ENCODE data around the gene TMC5. TPM values are rescaled to one million over a fixed set of nuclear protein-coding genes. Genes with fewer than 3 reads are reported as not detected.

Gene TMC5
- total RNA-seq, 2 experiments from 2014 or later = not detected

DNA sequence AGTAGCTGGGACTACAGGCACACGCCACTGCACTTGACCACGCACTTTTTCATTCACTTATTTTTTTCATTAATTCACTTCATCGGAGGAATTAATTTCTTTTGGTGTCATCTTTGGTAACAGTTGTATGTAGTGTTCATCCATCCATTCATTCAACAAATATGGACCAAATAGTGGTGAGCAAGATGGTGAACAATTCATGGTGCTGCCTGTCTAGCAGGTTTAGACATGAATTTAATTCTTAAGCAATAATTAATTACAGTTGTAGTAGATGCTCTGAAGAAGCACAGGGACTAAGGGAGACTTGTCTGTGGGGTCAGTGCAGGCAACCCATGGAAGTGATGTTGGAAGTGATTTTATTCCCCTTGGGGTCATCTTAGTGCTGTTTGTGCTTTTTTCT, 81.8 kb downstream of the TMC5 start:
- H3K9me3 Mint-ChIP-seq (ENCODE audit: insufficient read depth) = no peaks in the 10 kb centered on the region
- no peaks in the 10 kb centered on the region for H3K27me3 Mint-ChIP-seq (ENCODE audit: low read depth)
- peaks cover 32% of the 10 kb centered on the region for H3K36me3 Mint-ChIP-seq (ENCODE audit: low read depth)
- no peak for ATAC-seq
- H3K4me3 Mint-ChIP-seq = no peak overlapping the region
- DNase-seq = no peak
- ChIA-PET POLR2A (no interaction called here), CTCF (interaction anchor here (1.1 kb wide), 1 partner anchor 110 kb away, joined by 3 read pairs; no protein-coding TSS in a partner anchor)
- no peak overlapping the region for H3K27ac Mint-ChIP-seq
- peaks cover 3% of the 10 kb centered on the region for H3K4me1 Mint-ChIP-seq (ENCODE audit: low read depth)

DNA sequence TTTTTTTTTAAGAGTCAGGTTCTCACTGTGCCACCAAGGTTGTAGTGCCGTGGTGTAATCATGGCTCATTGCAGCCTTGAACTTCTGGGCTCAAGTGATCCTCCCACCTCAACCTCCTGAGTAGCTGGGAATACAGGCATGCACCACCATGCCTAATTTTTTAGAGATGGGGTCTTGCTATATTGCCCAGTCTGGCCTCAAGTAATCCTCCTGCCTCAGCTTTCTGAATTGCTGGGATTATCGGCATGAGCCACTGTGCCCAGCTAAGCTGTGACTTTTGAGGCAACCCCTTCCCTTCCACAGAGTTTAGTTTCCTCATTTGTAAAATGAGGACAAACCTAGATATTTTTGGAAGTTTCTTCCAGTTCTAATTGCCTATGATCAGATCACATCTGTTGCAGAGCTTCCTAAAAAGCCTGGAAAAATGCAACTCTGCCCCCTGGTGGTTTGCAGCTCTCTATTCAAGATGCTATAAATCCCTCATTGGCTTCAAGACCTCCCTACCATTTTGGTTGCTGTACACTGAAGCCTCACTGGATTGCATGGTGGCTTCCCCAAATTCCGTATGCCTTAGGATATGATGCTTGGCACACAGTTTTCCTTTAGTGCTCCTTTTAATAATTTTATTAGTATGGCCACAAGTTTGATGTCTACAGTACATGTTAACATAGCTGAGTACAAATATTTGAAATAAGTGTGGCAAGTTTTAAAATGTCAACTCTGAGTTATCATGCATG, 84.9 kb downstream of the TMC5 start:
- POLR2A ChIA-PET = interaction anchor here (0.6 kb wide), 1 partner anchor 20 kb away, joined by 3 read pairs; no protein-coding TSS in a partner anchor

DNA sequence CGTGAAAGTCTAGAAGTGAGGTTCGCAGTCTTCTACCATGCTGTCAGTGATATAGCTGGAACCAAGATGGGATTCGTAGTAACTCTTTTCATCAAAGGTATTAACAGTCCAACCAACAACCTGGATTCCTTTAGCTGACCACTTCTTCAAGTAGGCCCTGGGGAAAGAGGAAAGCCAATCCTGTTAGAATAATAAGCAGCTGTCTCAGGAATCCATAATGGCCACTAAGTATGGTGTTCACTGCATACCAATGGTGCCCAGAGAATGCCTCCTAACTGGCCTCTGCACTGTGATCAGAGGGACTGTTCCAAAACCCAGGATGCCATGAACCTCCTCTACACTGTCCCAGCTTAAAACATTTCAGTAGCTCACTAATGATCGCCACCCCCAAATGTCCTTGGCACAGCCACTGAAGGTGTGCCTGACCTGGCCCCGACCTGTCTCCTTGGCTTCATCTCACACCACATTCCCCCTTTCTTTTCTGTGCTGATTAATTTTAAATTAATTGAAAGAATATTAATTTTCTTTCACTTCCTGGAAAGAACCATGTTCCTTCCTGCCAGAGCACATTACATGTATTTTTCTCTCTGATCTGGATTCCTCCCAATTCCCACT, 85.9 kb downstream of the TMC5 start:
- peak; percentile 15 for DNase-seq
- H3K36me3 Mint-ChIP-seq (ENCODE audit: low read depth) = peaks cover 45% of the 10 kb centered on the region
- H3K4me1 Mint-ChIP-seq (ENCODE audit: low read depth) = peaks cover 7% of the 10 kb centered on the region
- H3K4me3 Mint-ChIP-seq = no peak overlapping the region
- ATAC-seq = no peak
- H3K9me3 Mint-ChIP-seq (ENCODE audit: insufficient read depth) = no peaks in the 10 kb centered on the region
- no peaks in the 10 kb centered on the region for H3K27me3 Mint-ChIP-seq (ENCODE audit: low read depth)
- ChIA-PET CTCF (interaction anchor here (0.6 to 4.1 kb wide), 19 partner anchors 9 to 418 kb away, joined by 3 to 44 read pairs (median 7); partner anchors contain the start of genes CCP110, GDE1 and VPS35L), POLR2A (no interaction called here)
- H3K27ac Mint-ChIP-seq = no peak overlapping the region

More for the DNA sequence above, 84.9 kb downstream of the TMC5 start:
- no peak overlapping the region for H3K4me3 Mint-ChIP-seq
- CTCF ChIA-PET = interaction anchor here (0.6 to 4.1 kb wide), 28 partner anchors 8 to 1668 kb away, joined by 3 to 44 read pairs (median 3); partner anchors contain the start of genes CCP110, GDE1 and VPS35L
- ATAC-seq (peak; percentile 79), DNase-seq (peak; percentile 82)
- H3K27me3 Mint-ChIP-seq (ENCODE audit: low read depth) = no peaks in the 10 kb centered on the region
- H3K4me1 Mint-ChIP-seq (ENCODE audit: low read depth) = peaks cover 7% of the 10 kb centered on the region
- no peaks in the 10 kb centered on the region for H3K9me3 Mint-ChIP-seq (ENCODE audit: insufficient read depth)
- peaks cover 47% of the 10 kb centered on the region for H3K36me3 Mint-ChIP-seq (ENCODE audit: low read depth)
- no peak overlapping the region for H3K27ac Mint-ChIP-seq

DNA sequence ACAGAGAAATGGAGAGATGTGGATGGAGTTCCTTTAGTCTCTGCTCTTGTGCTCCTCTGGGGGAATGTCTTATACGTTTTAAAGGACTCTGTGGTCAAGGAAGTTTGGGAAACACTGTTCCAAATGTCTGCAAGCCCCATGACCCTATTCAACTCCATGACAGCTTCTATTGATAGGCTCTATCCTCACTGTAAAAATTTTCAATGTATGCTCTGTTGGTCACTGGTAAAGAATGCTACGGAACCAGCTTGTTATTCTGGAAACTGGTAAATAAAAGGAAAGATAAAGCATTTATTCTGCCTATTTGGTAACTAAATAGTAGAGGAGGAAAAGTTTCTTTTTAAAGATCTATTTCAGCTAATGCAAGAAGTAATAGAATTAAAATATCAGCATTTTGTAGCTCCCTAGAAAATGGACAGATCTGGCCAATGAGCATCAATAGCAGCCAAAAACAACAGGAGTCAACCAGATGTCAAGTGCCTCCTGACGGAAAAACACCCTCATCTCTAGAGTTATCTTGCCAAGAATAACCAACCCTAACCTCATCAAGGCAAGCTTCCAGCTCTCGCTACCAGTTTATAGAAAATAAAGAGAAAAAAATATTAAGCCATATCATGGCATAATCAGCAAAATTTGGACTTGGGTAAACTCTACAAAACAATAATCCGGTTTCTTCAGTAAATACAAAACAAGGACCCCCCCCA, 88.1 kb downstream of the TMC5 start:
- no peak for DNase-seq
- Mint-ChIP-seq H3K36me3 (ENCODE audit: low read depth) (peaks cover 39% of the 10 kb centered on the region), H3K4me1 (ENCODE audit: low read depth) (peaks cover 7% of the 10 kb centered on the region), H3K9me3 (ENCODE audit: insufficient read depth) (no peaks in the 10 kb centered on the region), H3K27me3 (ENCODE audit: low read depth) (no peaks in the 10 kb centered on the region), H3K27ac (no peak overlapping the region), H3K4me3 (no peak overlapping the region)
- no peak for ATAC-seq
- ChIA-PET CTCF (no interaction called here), POLR2A (no interaction called here)

DNA sequence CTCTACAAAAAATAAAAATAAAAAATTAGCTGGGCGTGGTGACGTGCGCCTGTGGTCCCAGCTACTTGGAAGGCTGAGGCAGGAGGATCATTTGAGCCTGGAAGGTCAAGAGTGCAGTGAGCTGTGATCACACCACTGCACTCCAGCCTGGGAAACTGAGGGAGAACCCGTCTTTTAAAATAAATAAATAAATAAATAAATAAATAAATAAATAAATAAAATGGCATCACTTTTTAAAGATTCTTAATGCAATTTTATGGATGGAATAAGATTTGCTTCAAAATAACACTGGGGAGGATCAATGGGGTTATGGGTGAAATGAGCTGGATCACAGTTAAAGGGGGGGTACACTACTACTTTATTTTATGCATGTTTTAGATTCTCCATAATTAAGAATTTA, 89.3 kb downstream of the TMC5 start:
- Mint-ChIP-seq H3K4me3 (no peak overlapping the region), H3K9me3 (ENCODE audit: insufficient read depth) (no peaks in the 10 kb centered on the region), H3K27ac (no peak overlapping the region), H3K36me3 (ENCODE audit: low read depth) (peaks cover 37% of the 10 kb centered on the region), H3K27me3 (ENCODE audit: low read depth) (no peaks in the 10 kb centered on the region), H3K4me1 (ENCODE audit: low read depth) (peaks cover 7% of the 10 kb centered on the region)
- ATAC-seq = no peak
- POLR2A ChIA-PET = no interaction called here
- CTCF ChIA-PET = interaction anchor here (0.5 to 0.7 kb wide), 2 partner anchors 9 to 420 kb away, joined by 3 read pairs; no protein-coding TSS in a partner anchor
- no peak for DNase-seq

DNA sequence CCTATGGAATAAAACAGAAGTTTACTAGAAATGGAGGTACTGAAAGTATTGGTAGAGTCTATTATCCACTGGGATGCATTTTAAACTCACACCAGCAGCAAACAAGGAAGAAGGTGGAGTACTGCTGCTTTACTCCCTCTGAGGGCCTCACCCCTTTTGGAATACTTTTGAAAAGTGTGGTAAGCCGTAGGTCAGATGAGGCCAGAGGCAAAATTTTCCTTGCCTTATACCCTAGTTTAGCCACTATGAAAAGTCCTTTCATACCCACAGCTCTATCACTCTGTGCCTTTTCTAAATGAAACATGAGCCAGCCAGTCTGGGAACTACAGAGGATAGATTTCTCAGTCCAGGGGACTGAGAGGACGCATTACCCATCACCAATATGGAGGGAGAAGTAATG, 90.2 kb downstream of the TMC5 start:
- Mint-ChIP-seq H3K4me1 (ENCODE audit: low read depth) (peaks cover 7% of the 10 kb centered on the region), H3K27ac (no peak overlapping the region), H3K27me3 (ENCODE audit: low read depth) (no peaks in the 10 kb centered on the region), H3K9me3 (ENCODE audit: insufficient read depth) (no peaks in the 10 kb centered on the region), H3K36me3 (ENCODE audit: low read depth) (peaks cover 39% of the 10 kb centered on the region), H3K4me3 (no peak overlapping the region)
- POLR2A ChIA-PET = interaction anchor here (1.1 kb wide), 1 partner anchor 12 kb away, joined by 6 read pairs; no protein-coding TSS in a partner anchor
- CTCF ChIA-PET = no interaction called here
- DNase-seq = peak; percentile 12
- no peak for ATAC-seq

DNA sequence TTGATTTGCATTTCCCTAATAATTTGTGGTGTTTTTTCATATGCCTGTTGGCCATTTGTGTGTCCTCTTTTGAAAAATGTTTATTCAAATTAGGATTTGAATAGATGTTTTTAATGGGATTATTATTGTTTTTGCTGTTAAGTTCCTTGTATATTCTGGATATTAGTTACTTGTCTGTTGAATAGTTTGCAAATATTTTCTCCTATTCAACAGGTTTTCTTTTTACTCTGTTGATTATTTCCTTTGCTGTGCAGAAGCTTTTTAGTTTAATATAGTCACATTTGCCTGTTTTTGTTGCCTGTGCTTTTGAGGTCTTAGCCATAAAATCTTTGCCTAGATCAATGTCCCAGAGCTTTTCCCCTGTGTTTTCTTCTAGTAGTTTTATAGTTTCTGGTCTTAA, 94.6 kb downstream of the TMC5 start:
- no peak for ATAC-seq
- CTCF ChIA-PET = interaction anchor here (1.2 to 4.5 kb wide), 2 partner anchors 9 to 43 kb away, joined by 3 to 35 read pairs; partner anchors contain the start of gene VPS35L
- H3K4me3 Mint-ChIP-seq = no peak overlapping the region
- no peak for DNase-seq
- peaks cover 45% of the 10 kb centered on the region for H3K36me3 Mint-ChIP-seq (ENCODE audit: low read depth)
- H3K4me1 Mint-ChIP-seq (ENCODE audit: low read depth) = peaks cover 15% of the 10 kb centered on the region
- POLR2A ChIA-PET = no interaction called here
- no peak overlapping the region for H3K27ac Mint-ChIP-seq
- H3K27me3 Mint-ChIP-seq (ENCODE audit: low read depth) = no peaks in the 10 kb centered on the region
- no peaks in the 10 kb centered on the region for H3K9me3 Mint-ChIP-seq (ENCODE audit: insufficient read depth)

DNA sequence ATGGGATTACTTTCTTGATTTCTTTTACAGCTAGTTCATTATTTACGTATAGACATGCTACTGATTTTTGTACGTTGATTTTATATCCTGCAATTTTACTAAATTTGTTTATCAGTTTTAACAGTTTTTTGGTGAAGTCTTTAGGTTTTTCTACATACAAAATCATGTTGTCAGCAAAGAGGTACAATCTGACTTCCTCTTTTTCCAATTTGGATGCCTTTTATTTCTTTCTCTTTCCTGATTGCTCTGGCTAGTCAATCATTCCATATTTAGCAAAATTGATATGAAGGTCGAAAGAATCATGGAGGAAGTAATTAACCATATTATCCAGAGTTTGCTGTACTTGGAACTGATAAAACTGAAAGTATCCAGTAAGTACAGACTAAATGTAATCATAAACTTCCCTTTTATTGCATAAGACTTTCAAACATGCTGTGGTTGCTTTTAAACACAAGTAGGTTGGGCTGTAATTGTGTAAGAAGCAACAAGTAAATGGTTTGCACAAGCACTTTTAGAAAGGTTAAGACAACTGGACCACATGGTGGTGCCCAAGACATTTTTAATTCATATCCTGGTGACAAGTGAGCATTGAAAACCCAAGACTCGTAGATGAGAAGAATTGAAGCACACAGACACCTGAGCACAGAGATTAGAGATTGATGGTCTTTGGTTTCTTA, 95.8 kb downstream of the TMC5 start:
- no peaks in the 10 kb centered on the region for H3K27me3 Mint-ChIP-seq (ENCODE audit: low read depth)
- ChIA-PET POLR2A (interaction anchor here (1.9 kb wide), 1 partner anchor 11 kb away, joined by 5 read pairs; the partner anchor contains the start of gene CCP110), CTCF (interaction anchor here (1.2 to 4.5 kb wide), 2 partner anchors 11 to 42 kb away, joined by 3 to 35 read pairs; partner anchors contain the start of gene VPS35L)
- H3K4me1 Mint-ChIP-seq (ENCODE audit: low read depth) = peaks cover 25% of the 10 kb centered on the region
- ATAC-seq = no peak
- H3K4me3 Mint-ChIP-seq = no peak overlapping the region
- no peak overlapping the region for H3K27ac Mint-ChIP-seq
- DNase-seq = no peak
- peaks cover 45% of the 10 kb centered on the region for H3K36me3 Mint-ChIP-seq (ENCODE audit: low read depth)
- H3K9me3 Mint-ChIP-seq (ENCODE audit: insufficient read depth) = no peaks in the 10 kb centered on the region

DNA sequence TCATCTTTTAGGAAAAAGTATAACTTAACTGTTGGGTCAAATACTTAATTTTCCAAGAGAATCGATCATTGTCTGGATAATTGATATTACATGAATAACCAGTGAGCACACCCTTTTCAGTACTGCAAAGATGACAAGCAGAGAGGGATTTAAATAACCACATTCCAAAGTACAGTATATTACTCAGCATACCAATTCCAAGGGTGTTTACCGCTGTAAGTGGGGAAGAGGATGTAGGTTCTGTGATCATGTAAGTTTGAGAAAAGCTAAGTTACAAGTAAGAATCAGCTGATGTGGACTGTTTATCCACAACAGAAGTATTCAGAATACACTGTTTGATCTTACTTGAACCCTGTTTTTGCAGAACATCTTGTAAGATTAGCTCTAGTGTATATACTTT, 98.1 kb downstream of the TMC5 start:
- no peak overlapping the region for H3K4me3 Mint-ChIP-seq
- no peak for ATAC-seq
- ChIA-PET POLR2A (interaction anchor here (0.9 kb wide), 1 partner anchor 39 kb away, joined by 3 read pairs; no protein-coding TSS in a partner anchor), CTCF (interaction anchor here (0.9 to 1.5 kb wide), 3 partner anchors 9 to 23 kb away, joined by 3 to 4 read pairs (median 3); no protein-coding TSS in a partner anchor)
- no peak for DNase-seq
- no peaks in the 10 kb centered on the region for H3K9me3 Mint-ChIP-seq (ENCODE audit: insufficient read depth)
- H3K27me3 Mint-ChIP-seq (ENCODE audit: low read depth) = no peaks in the 10 kb centered on the region
- H3K36me3 Mint-ChIP-seq (ENCODE audit: low read depth) = peaks cover 45% of the 10 kb centered on the region
- no peak overlapping the region for H3K27ac Mint-ChIP-seq
- H3K4me1 Mint-ChIP-seq (ENCODE audit: low read depth) = peaks cover 39% of the 10 kb centered on the region

DNA sequence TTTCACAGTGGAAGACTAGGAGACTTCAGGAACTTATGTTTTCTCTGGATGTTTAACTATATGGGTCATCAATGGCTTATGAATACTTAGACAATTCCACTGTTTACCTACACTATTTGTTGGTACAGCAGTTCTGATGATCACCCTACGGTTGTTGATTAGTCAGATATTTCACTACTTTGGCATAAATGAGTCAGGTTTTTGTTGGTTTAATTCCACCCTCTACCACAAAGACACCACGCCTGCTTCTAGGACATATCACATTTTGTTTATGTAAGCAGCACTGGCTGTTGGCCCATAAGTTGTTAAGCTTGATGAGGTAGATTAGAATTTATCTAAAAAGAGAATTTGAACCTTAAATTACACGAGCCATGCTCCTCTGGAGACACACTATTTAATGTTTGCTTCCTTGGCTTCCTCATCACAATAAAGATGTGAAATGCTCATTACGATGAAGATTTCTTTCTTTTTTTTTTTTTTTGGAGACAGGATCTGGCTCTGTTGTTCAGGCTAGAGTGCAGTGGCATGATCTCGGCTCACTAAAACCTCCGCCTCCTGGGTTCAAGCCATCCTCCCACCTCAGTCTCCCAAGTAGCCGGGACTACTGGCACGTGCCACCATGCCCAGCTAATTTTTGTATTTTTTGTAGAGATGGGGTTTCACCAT, 99.9 kb downstream of the TMC5 start:
- H3K27ac Mint-ChIP-seq = no peak overlapping the region
- no peak overlapping the region for H3K4me3 Mint-ChIP-seq
- ATAC-seq = no peak
- DNase-seq = peak; percentile 24
- H3K4me1 Mint-ChIP-seq (ENCODE audit: low read depth) = peaks cover 52% of the 10 kb centered on the region
- no peaks in the 10 kb centered on the region for H3K27me3 Mint-ChIP-seq (ENCODE audit: low read depth)
- CTCF ChIA-PET = interaction anchor here (0.7 to 5.6 kb wide), 2 partner anchors 38 to 449 kb away, joined by 3 to 20 read pairs; partner anchors contain the start of gene VPS35L
- H3K36me3 Mint-ChIP-seq (ENCODE audit: low read depth) = peaks cover 36% of the 10 kb centered on the region
- no peaks in the 10 kb centered on the region for H3K9me3 Mint-ChIP-seq (ENCODE audit: insufficient read depth)
- POLR2A ChIA-PET = interaction anchor here (0.5 kb wide), 1 partner anchor 38 kb away, joined by 3 read pairs; the partner anchor contains the start of gene VPS35L
